Spleen (tissue), 11 donors: ENCODE data around the gene COL27A1. TPM values are rescaled to one million over a fixed set of nuclear protein-coding genes. Genes with fewer than 3 reads are reported as not detected.
A peak's percentile ranks its signal among the peaks of the same experiment; 100 is the strongest.

Source experiments
- DNase-seq: peaks from one replicate; pipeline ENCODE4 v3.0.0-alpha.2; 2020
- H3K27ac ChIP-seq, 8 donors: fragments of 200-600 bp; sonication (generic) in 7 of 8; 1 replicate in 4 of 8; 2 replicates in 4 of 8; pipeline versions ENCODE4 v1.5.0 to v1.8.0; 2016 to 2021; ENCODE audit warnings: inconsistent platforms in 4 of 8, mild to moderate bottlenecking in 4 of 8, moderate library complexity in 1 of 8
- H3K27me3 ChIP-seq, 7 donors: fragments of 200-600 bp; sonication (generic) in 6 of 7; replicated peaks in 1 of 7; 1 replicate in 4 of 7; 2 replicates in 3 of 7; pipeline versions ENCODE4 v1.5.0 to v1.8.0; 2016 to 2021; ENCODE audit warnings: inconsistent platforms in 3 of 7, mild to moderate bottlenecking in 1 of 7
- H3K36me3 ChIP-seq, 6 donors: fragments of 200-600 bp; sonication (generic) in 5 of 6; 1 replicate in 4 of 6; 2 replicates in 2 of 6; pipeline versions ENCODE4 v1.5.0 to v1.8.0; 2016 to 2021; ENCODE audit warnings: inconsistent platforms in 2 of 6
- H3K4me1 ChIP-seq, 6 donors: fragments of 200-600 bp; sonication (generic) in 5 of 6; 1 replicate in 3 of 6; 2 replicates in 3 of 6; pipeline versions ENCODE4 v1.5.0 to v1.8.0; 2016 to 2021; ENCODE audit warnings: inconsistent platforms in 3 of 6
- H3K4me3 ChIP-seq, 8 donors: fragments of 200-600 bp; sonication (generic) in 7 of 8; 1 replicate in 4 of 8; 2 replicates in 4 of 8; pipeline versions ENCODE4 v1.5.0 to v1.8.0; 2016 to 2021; ENCODE audit warnings: inconsistent platforms in 4 of 8, mild to moderate bottlenecking in 4 of 8, moderate library complexity in 2 of 8
- H3K9me3 ChIP-seq, 8 donors: fragments of 200-600 bp; sonication (generic) in 7 of 8; 1 replicate in 4 of 8; 2 replicates in 4 of 8; pipeline versions ENCODE4 v1.5.0 to v1.8.0; 2016 to 2021; ENCODE audit warnings: inconsistent platforms in 4 of 8
- CTCF ChIP-seq, 11 experiments: fragments of 200-600 bp in 7 of 11; fragments of 450-650 bp in 4 of 11; sonication (generic) in 4 of 11; IDR thresholded peaks in 8 of 11; conservative IDR thresholded peaks in 3 of 11; 1 replicate in 7 of 11; 2 replicates in 4 of 11; pipeline versions ENCODE4 v1.4.0 to v1.8.0; 2016 to 2021; ENCODE audit warnings: antibody characterized with exemption in 11 of 11, inconsistent platforms in 4 of 11, mild to moderate bottlenecking in 1 of 11
- POLR2A ChIP-seq, 3 donors: fragments of 450-650 bp; IDR thresholded peaks; one replicate each; pipeline ENCODE4 v1.5.1; 2017; ENCODE audit warnings: antibody characterized with exemption in 3 of 3, mild to moderate bottlenecking in 1 of 3
- POLR2AphosphoS5 ChIP-seq, 3 donors: sonication (generic); formaldehyde crosslinking; IDR thresholded peaks; one replicate each; pipeline ENCODE4 v1.5.1; 2017; ENCODE audit warnings: antibody characterized with exemption in 3 of 3
- WGBS, 5 donors: extraction: QIAGEN DNeasy Blood & Tissue Kit in 3 of 5; methylation state at CpG; one replicate each; pipeline versions ENCODE4 v1.1.5 to v1.1.7; 2013 to 2018; 5-methylcytosine and 5-hydroxymethylcytosine counted together
- intact Hi-C: fragments of 100-400 bp; cut with DNase I; formaldehyde crosslinking; loops from one replicate; pipeline ENCODE4 v1.15.0; 2023; ENCODE audit warnings: low total_unique reads
- polyA plus RNA-seq, 3 donors: library from polyadenylated mRNA; stranded (reverse); fragments of 200-250 nt; gene quantifications; one replicate each; pipeline ENCODE4 v1.2.1, GENCODE V29; 2013
- total RNA-seq, 7 donors: library from RNA; depleted of rRNA in 3 of 7; stranded (reverse); fragments of >200 nt in 3 of 7; fragmentation: NEBNext Ultra II Directional in 4 of 7; extraction: Animal tissue kit (Norgen Biotek cat#: 25700) in 4 of 7; gene quantifications; one replicate each; pipeline versions ENCODE4 v1.1.0 to v1.2.1, GENCODE V29; 2016 to 2021
- donor health status: healthy with polysubstance abuse.
- donor health status: DM: no; HTN: no; CAD: no; lungs with moderate emphysema.
- donor health status: DM: no; HTN: no; CAD: no.
- donor health status: Bipolar disorder and iron deficiency.
- donor health status: healthy.
- donor health status: DM: no; HTN: no; CAD: no.
- donor health status: DM: yes; HTN: yes; CAD: no.

COL27A1 gene
- total and polyA plus RNA-seq, 10 donors, result 2.1 to 23.4 (median 6.1) TPM

DNA sequence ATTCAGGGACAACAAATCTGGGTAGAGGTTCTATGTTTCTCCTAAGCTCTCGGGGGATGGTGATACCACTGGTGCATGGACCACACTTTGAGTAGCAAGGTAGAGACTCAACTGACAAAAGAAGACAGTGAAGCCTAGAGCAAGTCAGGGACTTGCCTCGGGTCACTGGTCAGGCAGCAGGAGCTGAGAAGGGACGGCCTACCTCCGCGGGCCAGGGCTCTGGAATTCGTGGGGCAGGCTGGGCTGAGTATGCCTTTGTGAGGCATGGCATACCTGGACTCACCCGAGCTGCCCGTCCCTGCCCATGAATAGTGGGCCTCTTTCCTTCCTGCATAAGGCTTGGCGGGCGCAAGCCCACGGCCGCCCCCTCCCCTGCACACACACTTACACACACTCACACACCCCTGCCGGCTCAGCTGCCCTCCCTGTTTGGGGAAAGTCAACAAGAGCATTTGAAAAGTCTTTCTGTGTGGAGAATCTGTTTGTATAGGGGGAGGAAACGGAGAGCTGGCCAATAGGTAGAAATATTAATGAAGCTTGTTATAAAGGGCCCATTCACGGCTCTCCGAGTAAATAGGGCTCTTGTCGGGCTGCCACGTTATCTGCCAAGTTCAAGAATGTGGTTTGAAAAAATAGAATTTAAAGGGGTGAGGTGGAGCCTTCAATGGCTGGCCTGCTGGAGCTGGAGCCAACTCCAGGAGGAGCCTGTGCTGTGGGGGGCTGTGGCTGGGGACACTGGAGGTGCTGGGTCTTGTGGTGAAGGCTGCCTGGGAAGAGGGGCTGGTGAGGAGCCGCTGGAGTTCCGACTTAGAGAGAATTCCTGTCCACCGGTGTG lies 37.1 kb upstream of the COL27A1 start:
- no peak overlapping the region for H3K27ac ChIP-seq
- H3K27me3 ChIP-seq, result peaks cover 0 to 40% (median 0%) of the 10 kb centered on the region in 7 donors
- H3K4me1 ChIP-seq, result no peaks in the 10 kb centered on the region
- DNase-seq, result peak; percentile 59
- intact Hi-C loops, result no loop called here
- H3K36me3 ChIP-seq, result no peaks in the 10 kb centered on the region
- no peak overlapping the region for H3K4me3 ChIP-seq
- TF ChIP-seq POLR2AphosphoS5 (IDR thresholded peaks at IDR 0.05) (no peak), CTCF (IDR thresholded peaks at IDR 0.05 in 8 of 11, conservative IDR thresholded peaks at IDR 0.05 in 3 of 11) (no peak), POLR2A (IDR thresholded peaks at IDR 0.05) (no peak)
- no peaks in the 10 kb centered on the region for H3K9me3 ChIP-seq
- WGBS, 5 donors, result 71 to 79% (median 76%) methylated on average over 20 to 21 of the region's 21 CpGs

GRCh38 chr9:114119242-114120191 lies 35.8 kb upstream of the COL27A1 start:
- no peaks in the 10 kb centered on the region for H3K4me1 ChIP-seq
- H3K27me3 ChIP-seq, result peaks cover 0 to 34% (median 0%) of the 10 kb centered on the region in 7 donors
- intact Hi-C loops, result no loop called here
- DNase-seq, result peak; percentile 4
- no peak for TF ChIP-seq CTCF (IDR thresholded peaks at IDR 0.05 in 8 of 11, conservative IDR thresholded peaks at IDR 0.05 in 3 of 11)
- TF ChIP-seq POLR2AphosphoS5 (IDR thresholded peaks at IDR 0.05), result no peak
- TF ChIP-seq POLR2A (IDR thresholded peaks at IDR 0.05), result no peak
- WGBS, 5 donors, result 57 to 70% (median 62%) methylated on average over 8 to 9 of the region's 9 CpGs
- H3K36me3 ChIP-seq, result no peaks in the 10 kb centered on the region
- H3K9me3 ChIP-seq, result no peaks in the 10 kb centered on the region
- no peak overlapping the region for H3K27ac ChIP-seq
- no peak overlapping the region for H3K4me3 ChIP-seq

- Histone ChIP-seq H3K4me1 (no peaks in the 10 kb centered on the region), H3K36me3 (no peaks in the 10 kb centered on the region), H3K27me3 (peaks cover 0 to 34% (median 0%) of the 10 kb centered on the region in 7 donors), H3K27ac (no peak overlapping the region), H3K4me3 (no peak overlapping the region), H3K9me3 (no peaks in the 10 kb centered on the region)
- intact Hi-C loops, result no loop called here
- no peak for TF ChIP-seq POLR2AphosphoS5 (IDR thresholded peaks at IDR 0.05)
- peak; percentile 13 for DNase-seq
- 56 to 65% (median 62%) methylated on average over 4 of the region's 4 CpGs for WGBS, 5 donors
These were observed 34.9 kb upstream of the COL27A1 start for GRCh38 chr9:114120192-114121014.
